Skeletal muscle satellite cell (primary cell): Measurements from ENCODE around the gene SIPA1L3.
"Not testable (repeated sequence)": the region's sequence is repeated elsewhere in the genome, so short reads cannot be mapped to it uniquely, and the experiment has no call there.

Experiments
- H3K27me3 ChIP-seq: 2 replicates; pipeline ENCODE4 v1.7.0; 2013; ENCODE audit warnings: low read length; ENCODE audit not compliant: control insufficient read depth, insufficient read depth
- H3K36me3 ChIP-seq: 2 replicates; pipeline ENCODE4 v1.7.0; 2013; ENCODE audit warnings: mild to moderate bottlenecking, control low read depth, low read length; ENCODE audit not compliant: insufficient read depth
- H3K4me1 ChIP-seq: 2 replicates; pipeline ENCODE4 v1.7.0; 2013; ENCODE audit warnings: low read length; ENCODE audit not compliant: control insufficient read depth, insufficient read depth
- H3K4me2 ChIP-seq: 2 replicates; pipeline ENCODE4 v1.7.0; 2013; ENCODE audit warnings: mild to moderate bottlenecking, low read length
- H3K4me3 ChIP-seq: 2 replicates; pipeline ENCODE4 v1.7.0; 2013; ENCODE audit warnings: low read length
- H3K9ac ChIP-seq: 2 replicates; pipeline ENCODE4 v1.7.0; 2013; ENCODE audit warnings: mild to moderate bottlenecking, low read depth, low read length, moderate library complexity
- H3K9me3 ChIP-seq: replicated peaks from 2 replicates; pipeline ENCODE4 v1.7.0; 2013; ENCODE audit warnings: mild to moderate bottlenecking, control low read depth, low read length

Gene SIPA1L3

DNA sequence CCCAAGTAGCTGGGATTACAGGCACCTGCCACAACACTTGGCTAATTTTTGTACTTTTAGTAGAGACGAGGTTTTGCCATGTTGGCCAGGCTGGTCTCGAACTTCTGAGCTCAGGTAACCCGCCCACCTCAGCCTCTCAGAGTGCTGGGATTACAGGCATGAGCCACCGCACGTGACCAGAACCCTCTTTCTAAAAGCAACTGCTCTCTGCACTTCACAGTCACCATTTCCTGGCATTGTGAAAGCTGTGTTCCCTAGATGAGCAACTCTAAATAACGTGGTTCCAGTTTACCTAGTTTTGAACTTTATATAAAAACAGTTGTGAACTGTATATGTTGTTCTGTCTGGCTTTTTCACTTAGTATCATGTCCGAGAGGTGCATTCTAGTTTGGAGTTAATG, 152.9 kb downstream of the SIPA1L3 start:
- H3K4me3 ChIP-seq, result no peak overlapping the region
- H3K4me2 ChIP-seq, result no peak overlapping the region
- H3K9ac ChIP-seq, result no peak overlapping the region
- H3K4me1 ChIP-seq, result peaks cover 33% of the 10 kb centered on the region
- no peaks in the 10 kb centered on the region for H3K9me3 ChIP-seq
- peaks cover 7% of the 10 kb centered on the region for H3K36me3 ChIP-seq
- no peaks in the 10 kb centered on the region for H3K27me3 ChIP-seq

DNA sequence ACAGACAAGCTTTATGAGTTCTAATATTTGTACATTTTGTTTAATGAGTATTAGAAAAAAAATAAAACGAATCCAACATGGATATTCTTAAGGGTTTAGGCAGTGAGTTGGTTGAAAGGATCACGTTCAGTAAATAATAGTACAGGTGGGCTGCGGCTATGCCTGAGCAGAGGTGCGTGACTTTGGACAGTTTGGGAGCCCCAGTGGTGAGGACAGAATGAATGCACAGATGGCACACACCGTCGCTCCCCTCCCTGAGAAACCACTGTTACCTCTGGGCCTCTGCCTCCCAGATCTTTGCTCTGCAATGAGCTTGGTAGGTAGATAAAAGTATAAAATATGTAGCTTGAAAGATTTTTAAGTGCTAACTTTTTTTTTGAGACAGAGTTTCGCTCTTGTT, 153.3 kb downstream of the SIPA1L3 start:
- peaks cover 33% of the 10 kb centered on the region for H3K4me1 ChIP-seq
- H3K4me3 ChIP-seq, result no peak overlapping the region
- H3K9me3 ChIP-seq, result no peaks in the 10 kb centered on the region
- no peak overlapping the region for H3K9ac ChIP-seq
- H3K27me3 ChIP-seq, result no peaks in the 10 kb centered on the region
- peaks cover 5% of the 10 kb centered on the region for H3K36me3 ChIP-seq
- no peak overlapping the region for H3K4me2 ChIP-seq

- no peak overlapping the region for H3K4me3 ChIP-seq
- H3K9ac ChIP-seq, result no peak overlapping the region
- no peaks in the 10 kb centered on the region for H3K9me3 ChIP-seq
- peaks cover 5% of the 10 kb centered on the region for H3K36me3 ChIP-seq
- no peaks in the 10 kb centered on the region for H3K27me3 ChIP-seq
- peaks cover 33% of the 10 kb centered on the region for H3K4me1 ChIP-seq
- H3K4me2 ChIP-seq, result no peak overlapping the region
Observed at GRCh38 chr19:38061294-38061693, 154.3 kb downstream of the SIPA1L3 start.

DNA sequence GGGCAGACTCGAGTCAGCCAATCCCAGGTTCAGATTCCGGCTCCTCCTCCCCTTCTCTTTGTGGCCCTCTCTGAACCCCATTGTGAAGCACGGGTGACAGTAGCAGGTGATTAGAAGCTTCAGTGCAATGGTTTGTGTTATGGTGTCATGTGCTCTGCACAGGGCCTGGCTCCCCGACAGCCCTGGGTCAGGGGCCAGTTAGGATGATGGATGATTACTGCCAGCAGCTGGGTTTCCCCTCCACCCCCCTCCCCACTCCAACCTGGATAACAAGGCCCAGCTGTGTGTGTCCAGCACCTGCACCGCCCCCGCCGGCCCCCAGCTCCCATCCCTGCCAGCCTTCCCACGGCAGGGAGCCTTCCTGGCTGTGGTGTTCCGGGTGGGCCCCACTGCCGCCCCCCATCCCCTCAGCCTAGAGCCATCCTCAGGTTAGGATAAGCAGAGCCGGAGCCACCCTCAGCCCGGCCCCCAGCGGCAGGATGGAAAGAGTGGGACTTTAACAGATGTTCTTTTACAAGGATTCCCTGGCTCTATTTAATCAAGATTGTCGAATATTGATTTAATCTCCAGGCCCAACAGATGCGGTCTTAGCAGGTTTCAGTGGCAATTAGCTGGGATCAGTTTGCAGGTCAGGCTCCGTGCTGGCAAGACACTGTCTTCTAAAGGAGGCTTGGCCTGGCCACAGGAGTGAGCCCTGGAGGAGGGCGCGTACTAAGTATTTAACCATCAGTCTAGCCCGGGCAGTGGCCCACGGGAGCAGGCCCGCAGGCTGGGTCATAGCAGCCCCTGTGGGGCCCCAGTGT, 156.2 kb downstream of the SIPA1L3 start:
- peaks cover 28% of the 10 kb centered on the region for H3K4me1 ChIP-seq
- peaks cover 5% of the 10 kb centered on the region for H3K36me3 ChIP-seq
- H3K9me3 ChIP-seq, result no peaks in the 10 kb centered on the region
- no peak overlapping the region for H3K4me3 ChIP-seq
- H3K27me3 ChIP-seq, result no peaks in the 10 kb centered on the region
- H3K9ac ChIP-seq, result peak overlapping the region; percentile 50
- H3K4me2 ChIP-seq, result no peak overlapping the region

DNA sequence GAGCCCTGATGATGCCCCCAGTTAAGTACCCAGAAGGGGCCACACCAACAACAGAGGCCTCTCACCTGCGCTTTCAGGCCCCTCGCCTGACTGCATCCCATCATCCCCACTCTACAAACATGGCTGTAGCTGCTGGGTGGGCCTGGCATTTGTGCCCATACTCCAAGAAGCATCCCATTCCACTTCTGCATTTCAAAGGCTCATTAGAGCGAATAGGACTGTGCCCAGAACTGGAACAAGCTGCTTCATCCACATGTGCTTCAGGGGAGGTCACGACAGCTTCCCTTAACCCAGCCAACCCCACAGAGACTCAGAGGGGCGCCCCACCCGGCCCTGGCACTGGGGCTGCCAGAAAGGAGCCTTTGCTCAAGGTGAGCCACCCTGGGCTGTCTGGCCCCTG, 156.9 kb downstream of the SIPA1L3 start:
- Histone ChIP-seq H3K4me3 (no peak overlapping the region), H3K27me3 (no peaks in the 10 kb centered on the region), H3K4me2 (no peak overlapping the region), H3K36me3 (peaks cover 5% of the 10 kb centered on the region), H3K9me3 (no peaks in the 10 kb centered on the region), H3K9ac (peak overlapping the region; percentile 50), H3K4me1 (peaks cover 25% of the 10 kb centered on the region)

DNA sequence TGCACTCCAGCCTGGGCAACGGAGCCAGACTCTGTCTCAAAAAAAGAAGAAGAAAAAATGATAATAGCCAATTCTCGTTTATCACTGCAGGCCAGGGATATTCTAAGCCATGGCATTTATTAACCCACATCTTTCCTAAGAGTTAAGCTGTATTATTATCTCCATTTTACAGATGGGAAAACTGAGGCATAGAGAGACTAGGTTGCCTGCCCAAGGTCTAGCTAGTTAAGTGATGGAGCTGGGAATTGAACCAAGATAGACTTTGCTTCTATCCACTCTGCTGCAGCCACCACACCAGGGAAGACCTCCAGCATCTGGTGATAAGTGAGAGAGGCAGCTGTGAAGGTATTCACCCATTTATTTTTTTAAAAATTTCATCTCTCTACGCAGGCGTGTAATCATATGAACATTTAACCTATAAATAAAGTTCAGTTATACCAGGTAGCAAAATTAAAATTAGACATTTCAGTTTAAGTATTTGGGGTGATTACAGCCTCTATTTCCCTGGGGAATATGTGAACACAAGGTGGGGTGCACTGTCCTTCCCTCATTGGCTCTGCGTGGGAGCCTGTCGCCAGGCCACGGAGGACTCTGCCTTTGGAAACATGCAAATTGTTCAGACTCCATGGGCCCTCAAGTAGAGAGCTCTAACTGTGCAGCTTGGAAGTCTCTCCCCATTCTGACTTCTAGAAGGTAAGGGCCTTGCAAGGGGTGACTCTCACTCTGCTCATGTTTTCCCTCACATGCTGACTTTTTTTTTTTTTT, 157.8 kb downstream of the SIPA1L3 start:
- H3K36me3 ChIP-seq, result peaks cover 5% of the 10 kb centered on the region
- no peak overlapping the region for H3K9ac ChIP-seq
- H3K4me1 ChIP-seq, result peaks cover 25% of the 10 kb centered on the region
- no peaks in the 10 kb centered on the region for H3K9me3 ChIP-seq
- no peak overlapping the region for H3K4me2 ChIP-seq
- H3K27me3 ChIP-seq, result no peaks in the 10 kb centered on the region
- H3K4me3 ChIP-seq, result no peak overlapping the region

- not testable (repeated sequence) for H3K9ac ChIP-seq, H3K36me3 ChIP-seq, H3K4me3 ChIP-seq, H3K9me3 ChIP-seq, H3K27me3 ChIP-seq, H3K4me2 ChIP-seq
- peaks cover 29% of the 10 kb centered on the region for H3K4me1 ChIP-seq
Observed at GRCh38 chr19:38065775-38066174, 158.8 kb downstream of the SIPA1L3 start.

GRCh38 chr19:38068826-38069225, 161.8 kb downstream of the SIPA1L3 start:
- H3K4me2 ChIP-seq, result no peak overlapping the region
- H3K36me3 ChIP-seq, result no peaks in the 10 kb centered on the region
- H3K9ac ChIP-seq, result no peak overlapping the region
- H3K4me1 ChIP-seq, result peaks cover 8% of the 10 kb centered on the region
- H3K9me3 ChIP-seq, result no peaks in the 10 kb centered on the region
- no peaks in the 10 kb centered on the region for H3K27me3 ChIP-seq
- H3K4me3 ChIP-seq, result no peak overlapping the region

GRCh38 chr19:38070573-38070972, 163.6 kb downstream of the SIPA1L3 start:
- no peaks in the 10 kb centered on the region for H3K27me3 ChIP-seq
- no peaks in the 10 kb centered on the region for H3K36me3 ChIP-seq
- no peak overlapping the region for H3K9ac ChIP-seq
- H3K4me1 ChIP-seq, result peaks cover 8% of the 10 kb centered on the region
- H3K4me3 ChIP-seq, result no peak overlapping the region
- no peaks in the 10 kb centered on the region for H3K9me3 ChIP-seq
- H3K4me2 ChIP-seq, result no peak overlapping the region

DNA sequence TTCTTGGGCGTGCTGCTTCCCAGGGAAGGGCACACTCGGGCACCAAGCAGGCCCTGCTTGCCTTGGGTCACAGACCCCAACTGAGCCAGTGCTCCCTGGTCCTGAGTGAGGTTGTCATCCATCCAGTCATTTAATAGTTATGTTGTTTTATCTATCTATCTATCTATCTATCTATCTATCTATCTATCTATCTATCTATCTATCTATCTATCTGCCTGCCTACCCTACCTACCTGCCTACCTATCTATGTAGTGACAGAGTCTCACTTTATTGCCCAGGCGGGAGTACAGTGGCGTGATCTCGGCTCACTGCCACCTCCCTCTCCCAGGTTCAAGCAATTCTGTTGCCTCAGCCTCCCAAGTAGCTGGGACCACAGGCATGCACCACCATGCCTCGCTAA, 164.0 kb downstream of the SIPA1L3 start:
- H3K9me3 ChIP-seq, H3K36me3 ChIP-seq, H3K9ac ChIP-seq, H3K4me1 ChIP-seq, H3K4me2 ChIP-seq, H3K27me3 ChIP-seq, H3K4me3 ChIP-seq: not testable (repeated sequence)

GRCh38 chr19:38071647-38072046, 164.6 kb downstream of the SIPA1L3 start:
- H3K4me1 ChIP-seq, result peaks cover 8% of the 10 kb centered on the region
- no peaks in the 10 kb centered on the region for H3K36me3 ChIP-seq
- no peaks in the 10 kb centered on the region for H3K27me3 ChIP-seq
- H3K4me2 ChIP-seq, result no peak overlapping the region
- H3K9ac ChIP-seq, result no peak overlapping the region
- H3K9me3 ChIP-seq, result no peaks in the 10 kb centered on the region
- no peak overlapping the region for H3K4me3 ChIP-seq
